ENCODE measurements around the gene CEP72.

GRCh38 chr5:634191-634590, 22.1 kb downstream of the CEP72 start:
- TF ChIP-seq POLR2A (IDR thresholded peaks at IDR 0.05), result no peak
- no peak for TF ChIP-seq CTCF (IDR thresholded peaks at IDR 0.05)
